SIG-M5 treated with dmso at 0.1 percent for 504 hours (cell line): ENCODE data around the gene TMIE.

ENCODE experiments used
- DNase-seq: peaks from one replicate; lab custom pipeline; 2025; ENCODE audit not compliant: unreplicated experiment; lab: John Stamatoyannopoulos, UW

The TMIE gene

DNA sequence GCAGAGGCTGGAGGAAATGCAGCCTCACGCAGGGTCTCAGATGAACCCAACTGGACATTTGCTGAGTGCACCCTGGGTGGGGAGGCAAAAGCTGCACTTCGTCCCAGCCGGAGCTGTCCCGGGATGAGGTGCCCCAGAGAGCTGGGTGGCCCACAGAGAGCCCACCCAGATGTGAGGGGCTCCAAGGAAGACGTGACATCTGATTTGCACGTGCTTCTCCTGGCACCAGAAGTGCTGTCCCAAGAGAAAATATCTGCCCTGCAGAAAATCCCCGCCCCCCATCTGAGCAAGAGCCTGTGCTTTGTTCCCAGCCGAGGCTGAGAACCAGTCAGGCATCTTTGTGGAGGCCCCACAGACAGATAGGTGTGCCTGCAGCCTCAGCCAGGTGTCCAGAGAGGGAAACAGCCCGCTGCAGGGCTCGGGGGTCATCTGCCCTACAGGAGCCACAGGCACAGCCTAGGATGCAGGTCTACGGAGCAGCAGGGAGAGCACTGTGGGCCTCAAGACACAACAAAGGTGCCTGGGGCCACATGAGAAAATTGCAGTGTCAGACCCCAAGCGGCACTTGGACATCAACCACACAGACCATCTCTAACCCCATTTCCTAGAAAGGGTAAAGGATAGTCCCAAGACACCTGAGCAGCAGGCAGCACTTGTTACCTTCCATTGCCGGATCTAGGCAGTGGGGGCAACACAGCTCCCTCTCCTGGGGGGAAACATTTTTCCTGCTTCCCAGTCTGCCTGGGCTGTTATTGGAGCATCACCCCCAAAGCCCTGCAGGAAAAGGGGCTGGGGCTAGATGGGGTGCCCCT, 5.8 kb downstream of the TMIE start:
- DNase-seq: no peak

DNA sequence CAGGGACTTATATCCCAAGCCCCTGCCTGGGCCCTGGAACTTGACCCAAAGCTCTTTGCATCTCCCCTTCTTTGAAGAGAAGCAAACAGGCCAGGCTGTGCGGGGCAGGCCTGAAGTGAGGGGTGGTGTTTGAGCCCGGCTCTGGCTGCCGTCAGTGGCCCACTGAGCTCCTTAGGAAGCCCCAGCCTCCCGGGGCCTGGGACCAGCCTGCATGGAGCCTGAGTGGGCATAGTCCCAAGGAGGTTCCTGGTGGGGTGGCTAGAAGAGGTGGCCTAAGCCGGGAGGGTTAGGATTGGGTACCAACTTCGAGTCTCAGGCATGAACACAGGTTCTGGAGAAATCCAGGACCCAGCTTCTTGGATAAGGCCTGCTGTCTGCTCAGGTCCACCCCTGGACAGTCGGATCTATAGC, 6.4 kb downstream of the TMIE start:
- no peak for DNase-seq

DNA sequence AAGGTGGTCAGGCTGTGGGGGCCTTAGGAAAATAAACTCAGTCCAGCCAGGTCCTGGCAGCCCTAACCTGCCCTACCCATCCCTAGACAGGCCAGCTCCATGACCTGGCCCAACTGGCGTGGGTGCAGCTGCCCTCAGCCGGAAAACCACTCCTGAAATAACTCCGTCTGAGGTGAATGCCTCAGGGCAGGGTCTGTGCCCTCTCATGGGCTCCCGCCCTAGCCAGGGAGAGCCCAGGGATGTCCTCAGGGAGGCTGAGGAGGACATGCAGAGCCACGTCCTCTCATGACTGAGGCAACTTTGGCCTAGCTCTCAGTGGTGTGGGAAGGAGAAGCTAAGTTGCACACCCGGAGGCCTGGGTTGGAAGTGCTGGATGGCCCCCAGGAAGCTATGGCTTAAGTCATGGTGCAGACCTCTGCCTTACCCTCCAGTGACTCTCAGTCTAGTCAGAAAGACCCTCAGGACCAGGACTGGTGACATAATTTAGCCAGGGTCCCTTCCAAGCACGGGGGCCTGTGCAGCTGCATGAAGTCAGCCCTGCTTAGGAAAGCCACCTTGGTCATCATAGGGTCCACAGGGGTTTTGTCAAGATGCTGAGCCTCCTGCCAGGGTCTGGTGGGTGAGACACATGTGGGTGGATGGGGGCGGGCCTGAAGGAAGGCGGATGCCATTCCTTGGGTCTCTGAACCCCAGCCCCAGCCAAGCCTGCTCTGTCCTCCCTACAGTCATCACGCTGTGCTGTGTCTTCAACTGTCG, 7.4 kb downstream of the TMIE start:
- DNase-seq: no peak

DNA sequence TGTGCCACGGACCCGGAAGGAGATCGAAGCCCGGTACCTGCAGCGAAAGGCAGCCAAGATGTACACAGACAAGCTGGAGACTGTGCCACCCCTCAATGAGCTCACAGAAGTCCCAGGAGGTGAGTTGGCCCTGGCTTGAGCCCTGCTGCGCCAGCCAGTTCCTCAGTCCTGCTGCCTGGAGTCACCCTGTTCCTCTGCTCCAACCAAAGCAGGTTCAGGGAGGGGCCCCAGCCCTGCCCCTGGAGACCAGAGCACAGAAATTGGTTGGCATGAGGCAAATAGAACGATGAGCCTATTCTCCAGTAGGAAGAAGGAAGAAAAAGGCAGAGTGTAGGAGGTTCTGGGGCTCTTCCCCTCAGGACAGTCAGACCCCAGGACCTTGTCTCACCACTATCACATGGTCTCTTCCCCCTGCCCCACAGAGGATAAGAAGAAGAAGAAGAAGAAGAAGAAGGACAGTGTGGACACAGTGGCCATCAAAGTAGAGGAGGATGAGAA, 8.0 kb downstream of the TMIE start:
- DNase-seq: no peak

DNA sequence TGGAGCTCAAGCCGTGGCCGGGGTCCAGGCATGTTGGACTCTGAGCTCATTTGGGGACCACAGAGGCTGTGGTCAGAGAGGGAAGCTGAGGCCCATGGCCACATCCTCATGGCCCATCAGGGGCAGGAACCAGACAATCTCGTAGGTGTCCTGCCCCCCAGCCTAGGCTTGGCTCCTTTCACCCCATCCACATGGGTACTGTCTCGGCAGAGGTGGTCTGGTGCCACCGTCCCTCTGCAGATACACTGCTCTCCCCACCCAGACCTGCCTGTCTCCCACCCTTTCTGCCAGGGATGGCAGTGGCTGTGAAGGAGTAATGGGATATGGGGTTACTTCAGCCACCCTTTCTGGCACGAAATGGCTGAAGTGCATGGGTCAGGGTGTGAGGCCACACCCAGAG, 8.5 kb downstream of the TMIE start:
- DNase-seq: no peak

DNA sequence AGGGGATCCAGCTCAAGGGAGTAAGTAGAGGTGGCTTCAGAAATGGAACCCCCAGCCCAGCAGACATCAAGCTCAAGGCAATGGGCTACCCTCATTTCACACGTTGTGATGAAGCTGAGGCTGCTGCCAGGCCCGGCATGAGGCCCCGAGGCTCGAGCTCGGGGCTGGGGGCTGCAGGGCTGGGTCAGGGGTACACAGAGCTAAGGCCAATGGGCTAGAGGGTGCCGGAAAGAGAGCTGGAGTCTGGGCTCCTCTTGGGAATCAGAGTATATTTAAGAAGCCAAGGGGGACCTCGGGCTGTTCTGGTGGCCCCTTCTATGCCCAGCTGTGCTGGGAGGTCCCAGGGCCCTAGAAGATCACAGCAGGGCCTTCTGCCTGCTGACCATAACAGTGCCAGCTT, 9.0 kb downstream of the TMIE start:
- no peak for DNase-seq

DNA sequence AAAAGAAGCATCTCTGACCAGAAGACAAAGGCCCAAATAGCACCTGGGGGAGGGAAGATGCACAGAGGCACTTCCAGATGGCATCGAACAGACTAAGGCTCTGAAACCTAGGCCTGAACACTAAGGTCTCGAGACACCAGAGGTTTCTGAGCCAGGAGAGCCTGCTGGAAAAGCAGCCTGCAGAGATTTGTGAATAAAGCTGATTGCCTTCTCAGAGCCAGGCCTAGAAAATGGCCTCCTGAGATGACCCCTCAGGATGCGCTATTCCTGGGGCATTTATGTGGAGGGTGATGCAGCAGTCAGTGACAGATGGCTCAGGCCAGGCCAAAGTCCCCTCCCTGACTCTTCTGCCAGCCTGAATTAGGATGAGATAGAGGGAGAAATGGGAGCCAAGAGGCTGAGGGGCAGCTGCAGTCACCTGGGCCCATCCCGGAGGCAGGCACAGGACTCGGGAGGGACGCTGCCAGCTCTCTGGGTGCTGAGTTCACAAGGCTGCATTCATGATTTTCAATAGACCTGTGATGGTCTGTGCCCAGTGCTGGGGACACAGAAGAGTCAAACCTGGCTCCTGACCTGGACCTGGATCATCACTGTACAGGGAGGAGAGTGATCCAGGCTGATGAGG, 9.6 kb downstream of the TMIE start:
- DNase-seq: no peak

DNA sequence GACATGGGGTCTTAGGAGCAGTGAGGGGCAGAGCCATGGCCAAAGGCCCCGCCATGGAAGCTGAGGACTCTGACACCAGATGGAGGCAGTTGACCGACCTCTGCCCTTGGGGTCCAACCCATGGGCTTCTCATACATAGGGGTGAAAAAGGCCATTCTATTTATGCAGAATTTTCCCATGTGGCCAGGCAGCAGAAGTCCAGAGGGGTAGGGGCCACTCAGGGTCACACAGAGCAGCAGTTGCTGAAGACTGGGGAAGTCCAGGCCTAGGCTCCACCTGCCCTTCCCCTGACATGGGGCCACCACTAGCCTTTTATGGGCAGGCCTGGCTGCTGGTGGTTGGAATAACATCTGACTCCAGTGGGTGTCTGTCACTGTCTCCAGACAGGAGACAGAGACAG, 10.1 kb downstream of the TMIE start:
- no peak for DNase-seq

DNA sequence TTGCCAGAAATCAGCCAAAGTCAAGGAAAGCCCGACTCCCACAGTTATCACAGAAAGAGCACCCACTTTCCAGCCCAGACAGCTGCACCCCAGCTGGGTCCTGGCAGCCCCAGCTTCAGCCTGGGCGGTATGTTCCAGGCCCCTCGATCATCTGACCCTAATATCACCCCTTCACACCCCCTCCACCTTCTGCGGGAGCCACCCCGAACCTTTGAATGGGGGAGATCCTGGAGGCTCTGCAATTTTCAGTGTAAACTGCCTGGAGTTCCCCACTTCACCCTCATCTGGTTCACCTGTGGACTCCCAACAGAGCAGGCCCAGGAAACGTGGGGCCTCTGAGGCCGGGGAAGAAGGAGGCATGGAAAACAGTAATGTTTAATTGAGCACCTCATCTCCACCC, 10.6 kb downstream of the TMIE start:
- no peak for DNase-seq

DNA sequence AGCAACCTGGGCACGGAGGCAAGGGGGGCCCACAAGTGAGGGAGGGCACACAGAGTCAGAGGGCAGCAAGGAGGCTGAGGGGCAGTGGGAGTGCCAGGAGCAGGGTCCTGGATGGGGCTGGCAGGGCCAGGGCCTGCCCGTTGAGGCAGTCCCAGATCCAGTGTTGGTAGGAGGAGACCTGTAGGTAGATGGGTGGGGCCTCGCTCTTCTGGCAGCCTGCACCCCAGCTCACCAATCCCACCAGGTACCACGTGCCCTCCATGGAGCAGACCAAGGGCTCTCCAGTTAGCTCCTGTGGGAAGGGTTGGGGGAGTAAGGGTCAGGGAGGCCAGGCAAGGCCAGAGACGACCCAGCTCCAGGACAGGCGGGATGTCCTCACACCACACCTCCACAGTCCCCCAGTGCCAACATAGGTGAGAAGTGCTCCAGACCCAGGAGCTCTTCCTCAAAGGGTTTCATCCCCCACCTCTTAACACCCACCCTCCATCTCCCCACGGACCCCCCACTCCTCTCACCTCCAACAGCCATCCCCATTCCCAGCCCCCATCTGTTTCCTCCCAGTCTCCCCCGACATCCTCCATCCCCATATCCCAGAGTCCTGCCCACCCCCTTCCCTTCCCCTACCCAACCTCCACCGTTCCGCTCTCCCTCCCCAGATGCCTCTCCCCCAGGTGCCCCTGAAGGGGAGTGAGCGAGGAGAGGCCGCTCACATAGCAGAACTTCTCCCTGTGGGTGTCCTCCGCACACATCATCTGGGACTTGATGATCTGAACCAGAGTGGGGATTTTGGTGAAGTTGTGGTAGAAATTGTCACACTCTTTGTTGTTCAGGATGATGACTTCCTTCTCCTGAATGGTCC, 11.2 kb downstream of the TMIE start:
- no peak for DNase-seq

DNA sequence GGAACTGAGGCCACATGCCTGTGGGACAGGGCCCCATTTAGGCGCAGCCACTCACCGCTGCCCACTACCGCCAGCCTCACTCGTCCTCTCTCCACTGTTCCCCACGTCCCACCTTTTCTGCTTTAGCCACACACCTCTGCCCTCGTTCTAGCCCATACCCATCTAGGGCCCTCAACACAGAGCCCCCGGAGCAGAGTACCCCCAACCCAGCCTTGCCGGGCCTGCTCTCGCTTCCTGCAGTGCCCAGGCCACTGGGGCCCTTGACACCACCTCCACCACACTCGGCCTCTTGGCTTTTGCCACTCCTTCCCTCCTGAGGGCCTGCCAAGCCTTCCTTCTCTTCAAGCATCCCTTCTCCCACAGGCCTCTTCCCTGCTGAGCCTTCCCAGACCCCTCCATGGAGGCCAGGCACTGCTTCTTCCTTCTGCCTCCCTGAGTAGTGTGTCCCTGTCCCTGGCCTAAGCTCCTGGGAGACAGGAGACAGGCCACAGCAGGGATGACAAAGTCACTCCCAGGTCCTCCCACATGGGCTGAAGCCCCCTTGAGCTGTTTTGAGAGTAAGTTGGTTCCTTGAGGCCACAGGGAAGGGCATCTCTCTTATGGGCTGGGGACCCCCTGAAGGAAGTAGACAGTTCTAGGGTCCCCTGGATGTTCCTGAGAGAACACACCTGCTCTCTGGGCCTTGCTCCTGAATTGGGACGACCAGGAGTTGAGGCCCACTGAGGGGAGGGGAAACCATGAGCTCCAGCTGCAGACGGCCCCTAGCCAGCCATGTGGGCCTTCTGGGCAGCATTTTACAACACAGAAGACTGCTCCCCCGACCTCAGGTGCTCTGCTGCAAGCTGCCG, 12.1 kb downstream of the TMIE start:
- DNase-seq: no peak

DNA sequence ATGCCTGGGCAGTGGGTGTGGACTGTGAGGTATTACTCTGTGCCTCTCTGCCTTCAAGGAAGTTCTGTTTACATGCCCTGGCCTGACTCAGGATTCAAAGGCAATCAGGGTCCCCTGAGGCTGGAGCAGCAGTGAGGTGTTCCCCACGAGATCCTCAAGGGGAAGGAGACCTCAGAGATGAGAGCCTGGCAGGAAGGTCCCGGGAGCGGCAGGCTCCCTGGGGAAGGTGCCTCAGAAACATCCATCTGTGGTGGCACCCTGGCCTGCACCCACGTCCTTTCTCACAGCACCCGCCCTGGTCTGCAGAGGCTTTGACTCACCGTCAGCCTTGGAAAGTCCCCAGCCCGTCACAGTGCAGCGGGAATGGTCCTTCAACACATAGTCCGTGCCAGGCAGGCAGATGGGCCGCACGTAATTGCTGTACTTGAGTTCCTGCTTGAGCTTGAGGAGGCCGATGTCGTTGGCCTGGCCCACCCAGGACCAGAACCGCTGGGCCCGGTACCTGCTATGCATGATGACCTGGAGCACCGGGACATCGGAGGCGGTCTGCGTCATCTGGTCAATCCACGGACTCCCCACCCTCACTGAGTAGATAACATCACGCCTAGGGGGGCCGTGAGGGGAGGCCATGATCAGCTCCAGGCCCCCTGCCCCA, 12.8 kb downstream of the TMIE start:
- no peak for DNase-seq

DNA sequence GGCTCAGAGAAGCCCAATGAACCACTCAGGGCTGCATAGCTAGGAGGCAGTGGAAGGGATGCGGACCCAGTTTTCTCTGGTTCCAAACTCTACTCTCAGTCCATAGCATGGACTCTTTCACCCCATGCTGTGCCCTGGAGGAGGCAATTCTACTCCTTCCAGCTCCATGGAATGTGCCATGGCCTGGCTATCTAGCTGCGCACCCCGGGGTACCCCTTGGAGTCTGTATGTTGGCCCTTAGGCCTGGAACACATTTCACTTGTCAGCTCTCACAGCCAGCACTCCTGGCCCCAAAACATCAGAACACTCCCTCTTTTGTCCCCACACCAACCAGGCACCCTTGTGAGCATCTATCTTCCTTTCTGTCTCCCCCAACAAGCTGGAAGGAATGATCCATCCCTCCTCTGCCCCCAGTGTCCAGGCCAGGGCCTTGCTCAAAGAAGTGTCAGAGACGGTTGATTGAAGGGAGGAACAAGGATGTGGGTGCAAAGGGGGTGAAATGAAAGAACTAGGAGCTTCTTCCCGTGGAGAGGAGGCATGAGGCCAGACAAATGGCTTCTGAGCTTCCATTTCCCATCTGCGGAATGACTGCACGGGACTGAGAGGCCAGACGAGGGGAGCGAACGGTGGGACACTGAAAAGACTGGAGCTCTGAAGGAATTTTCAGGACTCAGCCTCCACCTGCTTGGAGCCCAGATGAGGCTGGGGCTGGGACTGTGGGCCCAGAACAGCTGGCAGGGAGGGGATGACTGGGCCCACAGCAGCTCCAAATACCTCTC, 13.7 kb downstream of the TMIE start:
- no peak for DNase-seq

DNA sequence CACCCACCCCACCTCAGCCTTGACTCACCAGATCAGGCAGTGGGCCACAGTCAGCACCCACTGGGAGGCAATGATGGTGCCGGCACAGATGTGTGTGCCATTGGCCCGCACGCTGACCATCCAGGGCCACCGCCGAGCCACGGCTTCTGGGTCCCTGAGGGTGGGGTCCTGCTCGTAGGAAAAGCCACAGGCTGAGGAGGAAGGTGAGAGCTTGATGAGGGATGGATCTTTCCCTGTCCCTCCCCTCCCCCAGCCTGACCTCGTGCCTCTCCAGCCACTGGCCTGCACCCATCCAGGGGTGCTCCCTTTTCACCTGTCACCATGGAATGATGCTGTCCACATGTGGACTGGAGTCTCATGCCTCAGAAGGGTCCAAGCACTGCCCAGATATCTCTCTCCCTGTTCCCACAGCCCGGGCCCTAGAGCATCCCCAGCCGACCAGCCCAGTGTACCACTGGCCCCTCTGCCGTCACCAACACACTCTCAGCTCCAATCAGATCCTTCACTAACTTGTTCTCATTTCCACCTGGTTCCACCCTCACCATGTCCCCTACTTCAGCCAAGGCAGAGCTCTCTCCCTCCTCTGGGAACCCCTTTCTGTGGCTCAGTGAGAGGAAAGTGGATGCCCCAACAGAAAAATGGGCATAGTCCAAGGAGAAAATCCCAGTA, 14.4 kb downstream of the TMIE start:
- no peak for DNase-seq

DNA sequence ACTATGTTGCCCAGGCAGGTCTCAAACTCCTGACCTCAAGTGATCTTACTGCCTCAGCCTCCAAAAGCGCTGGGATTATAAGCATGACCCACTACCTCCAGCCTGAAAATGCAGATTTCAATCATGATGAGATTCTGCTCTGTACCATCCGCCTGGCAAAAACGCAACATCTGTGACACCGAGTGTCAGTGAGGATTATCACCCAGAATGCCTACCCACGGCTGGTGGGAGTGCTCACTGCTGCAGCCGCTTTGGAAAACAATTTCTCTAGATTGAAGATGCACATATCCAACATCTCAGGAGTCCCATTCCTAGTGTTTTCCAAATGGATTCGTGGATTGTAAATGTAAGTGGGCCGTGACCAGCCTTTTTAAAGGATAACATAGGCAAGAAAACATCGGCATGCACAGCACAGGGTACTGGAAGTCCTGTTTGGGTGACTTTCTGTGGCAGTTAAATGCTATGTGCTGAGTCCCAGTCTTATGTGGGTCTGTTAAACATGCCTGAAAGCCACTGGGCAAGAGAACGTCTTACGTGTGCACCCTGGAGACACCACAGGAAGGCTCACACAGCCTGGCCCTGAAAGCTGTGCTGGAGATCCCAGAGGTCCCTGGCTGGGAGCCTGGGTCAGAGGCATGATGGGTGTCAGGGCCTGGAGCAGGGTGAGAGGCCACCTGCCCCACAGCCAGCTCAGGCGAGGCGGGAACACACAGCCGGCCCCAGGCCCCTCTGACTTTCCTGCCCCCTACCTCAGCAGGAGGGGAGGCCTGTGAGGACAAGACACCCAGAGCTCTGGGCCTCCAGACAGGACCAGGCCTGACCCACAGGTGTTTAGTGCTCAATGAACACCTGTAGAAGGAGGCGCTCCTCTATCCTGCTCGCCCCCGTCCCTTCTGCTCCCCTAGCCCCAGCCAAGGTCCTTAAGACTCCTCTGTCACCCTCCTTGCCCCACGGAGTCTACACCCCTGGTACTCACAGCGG, 15.6 kb downstream of the TMIE start:
- DNase-seq: no peak

DNA sequence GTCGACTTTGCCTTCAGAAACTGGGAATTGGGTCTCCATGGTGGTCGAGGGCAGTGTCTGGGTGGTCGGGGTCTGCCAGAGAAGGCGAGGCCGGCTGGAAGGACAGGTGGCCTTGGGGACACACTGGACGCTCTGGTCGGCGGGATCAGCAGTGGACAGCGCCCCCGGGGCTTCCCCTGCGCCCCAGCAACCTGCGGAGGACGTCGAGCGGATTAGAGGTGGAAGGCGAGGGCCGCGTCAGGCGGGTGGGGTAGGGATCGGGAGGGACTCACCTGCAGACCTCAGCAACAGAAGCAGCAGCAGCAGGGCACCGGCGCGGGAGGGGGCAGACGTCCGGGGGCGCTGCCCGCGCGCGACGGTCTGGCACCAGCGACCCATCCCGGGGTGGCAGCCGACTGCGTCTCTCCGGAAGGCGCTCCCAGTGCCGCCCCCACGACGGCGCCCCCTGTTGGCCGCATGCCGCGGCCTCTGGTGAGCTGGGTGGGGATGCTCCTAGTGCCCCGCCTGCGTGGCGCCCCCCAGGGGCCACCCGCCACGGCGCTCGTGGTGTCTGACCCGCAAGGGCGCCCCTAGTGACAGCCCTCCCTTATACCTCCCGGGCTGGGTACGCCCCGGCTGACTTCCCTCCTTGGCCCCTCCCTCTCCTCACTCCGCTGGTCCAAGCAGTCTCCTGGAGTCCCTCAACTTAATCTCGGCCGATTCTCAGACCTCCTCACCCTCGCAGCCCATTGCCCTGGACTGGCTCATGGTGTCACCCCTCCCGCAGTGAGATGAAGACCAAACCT, 16.4 kb downstream of the TMIE start, which contains the start of gene PRSS50:
Gene PRSS50 (minus strand): TSS at position 423 of the 785 bp plus-strand sequence. CDS start 45 bp downstream, at position 378.
- no peak for DNase-seq
